Esophagus squamous epithelium (tissue), 5 donors: Measurements from ENCODE around the gene MED27. TPM values are rescaled to one million over a fixed set of nuclear protein-coding genes. Genes with fewer than 3 reads are reported as not detected.

Source experiments
- DNase-seq: peaks from one replicate; lab custom pipeline; 2025; lab: John Stamatoyannopoulos, UW
- H3K27ac ChIP-seq, 4 donors: fragments of 200-600 bp; sonication (generic); one replicate each; pipeline ENCODE4 v1.5.1; 2016 to 2019; ENCODE audit warnings: mild to moderate bottlenecking in 1 of 4
- H3K27me3 ChIP-seq, 4 donors: fragments of 200-600 bp; sonication (generic); 1 replicate in 3 of 4; 2 replicates in 1 of 4; pipeline versions ENCODE4 v1.5.1 to v1.6.0; 2017 to 2021; ENCODE audit warnings: antibody characterized with exemption in 1 of 4
- H3K36me3 ChIP-seq, 3 donors: fragments of 200-600 bp; sonication (generic); one replicate each; pipeline ENCODE4 v1.5.1; 2016 to 2019
- H3K4me1 ChIP-seq, 3 donors: fragments of 200-600 bp; sonication (generic); one replicate each; pipeline ENCODE4 v1.5.1; 2017 to 2019
- H3K4me3 ChIP-seq, 4 donors: fragments of 200-600 bp; sonication (generic); 1 replicate in 3 of 4; 2 replicates in 1 of 4; pipeline ENCODE4 v1.5.1; 2016 to 2019; ENCODE audit warnings: mild to moderate bottlenecking in 2 of 4, moderate library complexity in 1 of 4
- H3K9me3 ChIP-seq, 3 donors: fragments of 200-600 bp; sonication (generic); one replicate each; pipeline ENCODE4 v1.5.1; 2016 to 2019
- POLR2A ChIP-seq, 4 donors: fragments of 450-650 bp; IDR thresholded peaks; one replicate each; pipeline ENCODE4 v1.6.1; 2017; ENCODE audit warnings: antibody characterized with exemption in 4 of 4, mild to moderate bottlenecking in 4 of 4, moderate library complexity in 3 of 4
- WGBS, 2 donors: methylation state at CpG; one replicate each; pipeline ENCODE4 v1.1.5; 2018; 5-methylcytosine and 5-hydroxymethylcytosine counted together
- intact Hi-C: fragments of 100-400 bp; cut with DNase I; formaldehyde crosslinking; loops from one replicate; pipeline ENCODE4 v1.15.0; 2022
- total RNA-seq, 4 donors: library from RNA; depleted of rRNA; stranded (reverse); fragments of >200 nt; gene quantifications; one replicate each; pipeline ENCODE4 v1.1.0, GENCODE V29; 2016
- TF ChIP-seq, protein P1 (sequence below), 6 experiments: fragments of 450-650 bp in 4 of 6; fragments of 200-600 bp in 2 of 6; sonication (generic) in 2 of 6; IDR thresholded peaks; one replicate each; pipeline ENCODE4 v1.5.1; 2016 to 2019; ENCODE audit warnings: antibody characterized with exemption in 6 of 6, mild to moderate bottlenecking in 4 of 6, moderate library complexity in 4 of 6
- donor health status: DM: yes; HTN: yes; CAD: no.

The MED27 gene
- total RNA-seq, 4 donors from 2014 or later = 10.6 to 20.0 (median 17.6) TPM

GRCh38 chr9:131995382-131995781 is 84.3 kb downstream of the MED27 start:
- no peak for DNase-seq
- intact Hi-C loops = no loop called here
- Histone ChIP-seq H3K9me3 (no peaks in the 10 kb centered on the region), H3K36me3 (peaks cover 0 to 9% (median 0%) of the 10 kb centered on the region in 3 donors), H3K27me3 (no peaks in the 10 kb centered on the region), H3K4me1 (peaks cover 0 to 10% (median 0%) of the 10 kb centered on the region in 3 donors), H3K27ac (no peak overlapping the region), H3K4me3 (no peak overlapping the region)
- no peak for TF ChIP-seq POLR2A (IDR thresholded peaks at IDR 0.05)
- TF ChIP-seq, protein P1, sequence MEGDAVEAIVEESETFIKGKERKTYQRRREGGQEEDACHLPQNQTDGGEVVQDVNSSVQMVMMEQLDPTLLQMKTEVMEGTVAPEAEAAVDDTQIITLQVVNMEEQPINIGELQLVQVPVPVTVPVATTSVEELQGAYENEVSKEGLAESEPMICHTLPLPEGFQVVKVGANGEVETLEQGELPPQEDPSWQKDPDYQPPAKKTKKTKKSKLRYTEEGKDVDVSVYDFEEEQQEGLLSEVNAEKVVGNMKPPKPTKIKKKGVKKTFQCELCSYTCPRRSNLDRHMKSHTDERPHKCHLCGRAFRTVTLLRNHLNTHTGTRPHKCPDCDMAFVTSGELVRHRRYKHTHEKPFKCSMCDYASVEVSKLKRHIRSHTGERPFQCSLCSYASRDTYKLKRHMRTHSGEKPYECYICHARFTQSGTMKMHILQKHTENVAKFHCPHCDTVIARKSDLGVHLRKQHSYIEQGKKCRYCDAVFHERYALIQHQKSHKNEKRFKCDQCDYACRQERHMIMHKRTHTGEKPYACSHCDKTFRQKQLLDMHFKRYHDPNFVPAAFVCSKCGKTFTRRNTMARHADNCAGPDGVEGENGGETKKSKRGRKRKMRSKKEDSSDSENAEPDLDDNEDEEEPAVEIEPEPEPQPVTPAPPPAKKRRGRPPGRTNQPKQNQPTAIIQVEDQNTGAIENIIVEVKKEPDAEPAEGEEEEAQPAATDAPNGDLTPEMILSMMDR (IDR thresholded peaks at IDR 0.05) = no peak
- 82 to 83% methylated on average over 2 of the region's 2 CpGs for WGBS, 2 donors

- H3K9me3 ChIP-seq = no peaks in the 10 kb centered on the region
- TF ChIP-seq POLR2A (IDR thresholded peaks at IDR 0.05) = no peak
- TF ChIP-seq, protein P1 (IDR thresholded peaks at IDR 0.05) = no peak
- no peaks in the 10 kb centered on the region for H3K27me3 ChIP-seq
- 69 to 80% methylated on average over 5 to 6 of the region's 6 CpGs for WGBS, 2 donors
- peaks cover 0 to 9% (median 0%) of the 10 kb centered on the region in 3 donors for H3K36me3 ChIP-seq
- intact Hi-C loops = no loop called here
- peaks cover 0 to 10% (median 0%) of the 10 kb centered on the region in 3 donors for H3K4me1 ChIP-seq
- H3K27ac ChIP-seq = no peak overlapping the region
- DNase-seq = no peak
- no peak overlapping the region for H3K4me3 ChIP-seq
Measured at GRCh38 chr9:131994364-131995125, 85.1 kb downstream of the MED27 start.

- Histone ChIP-seq H3K9me3 (no peaks in the 10 kb centered on the region), H3K4me3 (no peak overlapping the region), H3K27me3 (no peaks in the 10 kb centered on the region), H3K36me3 (peaks cover 0 to 9% (median 0%) of the 10 kb centered on the region in 3 donors), H3K4me1 (peaks cover 0 to 10% (median 0%) of the 10 kb centered on the region in 3 donors), H3K27ac (no peak overlapping the region)
- DNase-seq = no peak
- intact Hi-C loops = no loop called here
- WGBS, 2 donors = 72 to 88% methylated on average over 9 to 10 of the region's 10 CpGs
- TF ChIP-seq, protein P1 (IDR thresholded peaks at IDR 0.05) = no peak
- TF ChIP-seq POLR2A (IDR thresholded peaks at IDR 0.05) = no peak
Measured at GRCh38 chr9:131992906-131993657, 86.6 kb downstream of the MED27 start.

DNA sequence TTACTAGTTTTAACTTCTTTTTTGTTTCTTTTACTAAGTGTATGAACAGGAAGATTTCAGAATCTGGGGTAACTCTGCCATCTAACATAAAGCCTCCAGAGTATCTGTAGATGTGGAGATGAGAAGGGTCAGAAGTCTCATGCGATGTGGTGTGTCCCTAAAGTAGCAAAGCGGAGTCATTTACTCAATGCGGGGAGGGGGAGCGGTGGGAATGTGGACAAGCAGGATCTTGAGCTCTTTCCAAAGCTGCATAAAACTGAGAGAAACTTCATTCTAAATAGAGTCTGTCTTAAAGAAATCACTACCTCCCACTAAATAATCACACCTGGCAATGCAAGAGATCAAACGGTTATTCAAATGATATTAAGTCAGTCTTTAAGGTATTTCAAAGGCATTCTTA is 92.4 kb downstream of the MED27 start:
- H3K27ac ChIP-seq = no peak overlapping the region
- intact Hi-C loops = no loop called here
- 85 to 91% methylated on average over 5 of the region's 5 CpGs for WGBS, 2 donors

More for the DNA sequence above, 92.4 kb downstream of the MED27 start:
- H3K9me3 ChIP-seq = no peaks in the 10 kb centered on the region
- H3K36me3 ChIP-seq = no peaks in the 10 kb centered on the region
- no peaks in the 10 kb centered on the region for H3K27me3 ChIP-seq
- DNase-seq = no peak
- H3K4me3 ChIP-seq = no peak overlapping the region
- H3K4me1 ChIP-seq = no peaks in the 10 kb centered on the region
- TF ChIP-seq, protein P1 (IDR thresholded peaks at IDR 0.05) = no peak
